ENCODE results near the gene PDZD4. TPM values are rescaled to one million over a fixed set of nuclear protein-coding genes. Genes with fewer than 3 reads are reported as not detected.
A peak's percentile ranks its signal among the peaks of the same experiment; 100 is the strongest.

PDZD4 gene
- total RNA-seq, 1 experiment from 2014 or later, result 9.1 TPM

GRCh38 chrX:153816831-153817690 is 13.3 kb downstream of the PDZD4 start:
- Histone ChIP-seq H3K27ac (no peak overlapping the region), H3K36me3 (no peaks in the 10 kb centered on the region), H3K4me1 (no peaks in the 10 kb centered on the region), H3K27me3 (no peaks in the 10 kb centered on the region), H3K9me3 (replicated peaks) (no peaks in the 10 kb centered on the region), H3K4me3 (no peak overlapping the region)
- no peak for DNase-seq

- Histone ChIP-seq H3K27ac (no peak overlapping the region), H3K36me3 (no peaks in the 10 kb centered on the region), H3K4me1 (no peaks in the 10 kb centered on the region), H3K9me3 (replicated peaks) (no peaks in the 10 kb centered on the region), H3K27me3 (no peaks in the 10 kb centered on the region), H3K4me3 (no peak overlapping the region)
- no peak for DNase-seq
Measured at GRCh38 chrX:153814591-153815315, 15.6 kb downstream of the PDZD4 start.

GRCh38 chrX:153813161-153813560 is 17.2 kb downstream of the PDZD4 start:
- DNase-seq, result no peak
- H3K4me3 ChIP-seq, result no peak overlapping the region
- no peaks in the 10 kb centered on the region for H3K36me3 ChIP-seq
- no peak overlapping the region for H3K27ac ChIP-seq
- no peaks in the 10 kb centered on the region for H3K4me1 ChIP-seq
- H3K9me3 ChIP-seq (replicated peaks), result no peaks in the 10 kb centered on the region
- no peaks in the 10 kb centered on the region for H3K27me3 ChIP-seq

GRCh38 chrX:153812220-153812619 is 18.1 kb downstream of the PDZD4 start:
- Histone ChIP-seq H3K36me3 (no peaks in the 10 kb centered on the region), H3K4me3 (no peak overlapping the region), H3K27ac (no peak overlapping the region), H3K27me3 (no peaks in the 10 kb centered on the region), H3K4me1 (no peaks in the 10 kb centered on the region), H3K9me3 (replicated peaks) (no peaks in the 10 kb centered on the region)
- DNase-seq, result no peak

- DNase-seq, result no peak
- no peak overlapping the region for H3K27ac ChIP-seq
Measured at GRCh38 chrX:153807976-153808375, 22.4 kb downstream of the PDZD4 start.

GRCh38 chrX:153806999-153807575 is 23.3 kb downstream of the PDZD4 start:
- no peaks in the 10 kb centered on the region for H3K36me3 ChIP-seq
- no peak overlapping the region for H3K27ac ChIP-seq
- H3K9me3 ChIP-seq (replicated peaks), result no peaks in the 10 kb centered on the region
- H3K4me1 ChIP-seq, result peaks cover 3% of the 10 kb centered on the region; the same call in 1 of the 2 replicates
- no peak overlapping the region for H3K4me3 ChIP-seq
- DNase-seq, result no peak
- no peaks in the 10 kb centered on the region for H3K27me3 ChIP-seq

More at GRCh38 chrX:153807976-153808375, 22.4 kb downstream of the PDZD4 start:
- Histone ChIP-seq H3K4me3 (no peak overlapping the region), H3K27me3 (no peaks in the 10 kb centered on the region), H3K36me3 (no peaks in the 10 kb centered on the region), H3K4me1 (no peaks in the 10 kb centered on the region), H3K9me3 (replicated peaks) (no peaks in the 10 kb centered on the region)

GRCh38 chrX:153805436-153805835 is 24.9 kb downstream of the PDZD4 start:
- H3K9me3 ChIP-seq (replicated peaks), result no peaks in the 10 kb centered on the region
- DNase-seq, result no peak
- H3K4me3 ChIP-seq, result no peak overlapping the region
- H3K27ac ChIP-seq, result no peak overlapping the region
- peaks cover 4% of the 10 kb centered on the region; the same call in 1 of the 2 replicates for H3K4me1 ChIP-seq
- no peaks in the 10 kb centered on the region for H3K36me3 ChIP-seq
- H3K27me3 ChIP-seq, result no peaks in the 10 kb centered on the region

- DNase-seq, result no peak
- H3K4me3 ChIP-seq, result no peak overlapping the region
- no peaks in the 10 kb centered on the region for H3K27me3 ChIP-seq
- no peaks in the 10 kb centered on the region for H3K36me3 ChIP-seq
- H3K9me3 ChIP-seq (replicated peaks), result no peaks in the 10 kb centered on the region
- H3K4me1 ChIP-seq, result peaks cover 4% of the 10 kb centered on the region; the same call in 1 of the 2 replicates
- H3K27ac ChIP-seq, result no peak overlapping the region
Measured at GRCh38 chrX:153804621-153805020, 25.7 kb downstream of the PDZD4 start.

GRCh38 chrX:153804100-153804595 is 26.2 kb downstream of the PDZD4 start:
- Histone ChIP-seq H3K27ac (no peak overlapping the region), H3K4me3 (no peak overlapping the region), H3K36me3 (no peaks in the 10 kb centered on the region), H3K27me3 (no peaks in the 10 kb centered on the region), H3K4me1 (peaks cover 4% of the 10 kb centered on the region; the same call in 1 of the 2 replicates), H3K9me3 (replicated peaks) (no peaks in the 10 kb centered on the region)
- no peak for DNase-seq

GRCh38 chrX:153803211-153804099 is 26.9 kb downstream of the PDZD4 start:
- DNase-seq, result no peak
- Histone ChIP-seq H3K9me3 (replicated peaks) (no peaks in the 10 kb centered on the region), H3K27me3 (no peaks in the 10 kb centered on the region), H3K4me3 (no peak overlapping the region), H3K36me3 (no peaks in the 10 kb centered on the region), H3K27ac (no peak overlapping the region), H3K4me1 (peaks cover 4% of the 10 kb centered on the region; the same call in 1 of the 2 replicates)

- Histone ChIP-seq H3K4me3 (no peak overlapping the region), H3K36me3 (no peaks in the 10 kb centered on the region; the same call in 1 of the 2 replicates), H3K9me3 (replicated peaks) (no peaks in the 10 kb centered on the region), H3K27me3 (no peaks in the 10 kb centered on the region), H3K4me1 (peaks cover 4% of the 10 kb centered on the region; the same call in 1 of the 2 replicates), H3K27ac (no peak overlapping the region)
- peak; percentile 57 to 70 for DNase-seq
Measured at GRCh38 chrX:153802513-153803045, 27.8 kb downstream of the PDZD4 start.

GRCh38 chrX:153801669-153802068 is 28.7 kb downstream of the PDZD4 start:
- peaks cover 4% of the 10 kb centered on the region; the same call in 1 of the 2 replicates for H3K4me1 ChIP-seq
- no peak for DNase-seq
- no peak overlapping the region for H3K4me3 ChIP-seq

GRCh38 chrX:153800746-153801145 is 29.6 kb downstream of the PDZD4 start:
- no peaks in the 10 kb centered on the region for H3K27me3 ChIP-seq
- no peak overlapping the region for H3K4me3 ChIP-seq
- H3K9me3 ChIP-seq (replicated peaks), result no peaks in the 10 kb centered on the region
- peaks cover 4% of the 10 kb centered on the region; the same call in 1 of the 2 replicates for H3K36me3 ChIP-seq
- DNase-seq, result no peak
- H3K27ac ChIP-seq, result no peak overlapping the region
- H3K4me1 ChIP-seq, result peaks cover 4% of the 10 kb centered on the region; the same call in 1 of the 2 replicates

More at GRCh38 chrX:153801669-153802068, 28.7 kb downstream of the PDZD4 start:
- no peaks in the 10 kb centered on the region for H3K27me3 ChIP-seq
- H3K36me3 ChIP-seq, result no peaks in the 10 kb centered on the region; the same call in 1 of the 2 replicates
- no peak overlapping the region for H3K27ac ChIP-seq
- H3K9me3 ChIP-seq (replicated peaks), result no peaks in the 10 kb centered on the region

Data from SJCRH30 (cell line).